ENCODE data around the gene TTYH3. TPM values are rescaled to one million over a fixed set of nuclear protein-coding genes. Genes with fewer than 3 reads are reported as not detected.

Gene TTYH3
- total and polyA plus RNA-seq, 3 donors from 2014 or later = 35.6 to 69.9 (median 59.5) TPM

GRCh38 chr7:2641406-2642393, 9.9 kb downstream of the TTYH3 start:
- TF ChIP-seq, protein P1, sequence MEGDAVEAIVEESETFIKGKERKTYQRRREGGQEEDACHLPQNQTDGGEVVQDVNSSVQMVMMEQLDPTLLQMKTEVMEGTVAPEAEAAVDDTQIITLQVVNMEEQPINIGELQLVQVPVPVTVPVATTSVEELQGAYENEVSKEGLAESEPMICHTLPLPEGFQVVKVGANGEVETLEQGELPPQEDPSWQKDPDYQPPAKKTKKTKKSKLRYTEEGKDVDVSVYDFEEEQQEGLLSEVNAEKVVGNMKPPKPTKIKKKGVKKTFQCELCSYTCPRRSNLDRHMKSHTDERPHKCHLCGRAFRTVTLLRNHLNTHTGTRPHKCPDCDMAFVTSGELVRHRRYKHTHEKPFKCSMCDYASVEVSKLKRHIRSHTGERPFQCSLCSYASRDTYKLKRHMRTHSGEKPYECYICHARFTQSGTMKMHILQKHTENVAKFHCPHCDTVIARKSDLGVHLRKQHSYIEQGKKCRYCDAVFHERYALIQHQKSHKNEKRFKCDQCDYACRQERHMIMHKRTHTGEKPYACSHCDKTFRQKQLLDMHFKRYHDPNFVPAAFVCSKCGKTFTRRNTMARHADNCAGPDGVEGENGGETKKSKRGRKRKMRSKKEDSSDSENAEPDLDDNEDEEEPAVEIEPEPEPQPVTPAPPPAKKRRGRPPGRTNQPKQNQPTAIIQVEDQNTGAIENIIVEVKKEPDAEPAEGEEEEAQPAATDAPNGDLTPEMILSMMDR (IDR thresholded peaks at IDR 0.05) = peak in 1 of 3 experiments; percentile 6
- no peak for TF ChIP-seq POLR2A (IDR thresholded peaks at IDR 0.05)
- WGBS, 2 donors = 32 to 46% methylated on average over 9 to 35 of the region's 39 CpGs
- intact Hi-C loops (cut with DNase I; ENCODE audit: low total_unique reads) = no loop called here
- peaks cover 49% of the 10 kb centered on the region for H3K4me1 ChIP-seq
- H3K27me3 ChIP-seq = no peaks in the 10 kb centered on the region
- DNase-seq = peak; percentile 83
- no peak overlapping the region for H3K4me3 ChIP-seq
- peak overlapping the region; percentile 44 to 72 for H3K27ac ChIP-seq
- H3K9me3 ChIP-seq = no peaks in the 10 kb centered on the region
- H3K36me3 ChIP-seq (ENCODE audit: low read depth, missing control alignments) = no peaks in the 10 kb centered on the region

- Histone ChIP-seq H3K4me1 (peaks cover 30% of the 10 kb centered on the region), H3K9me3 (no peaks in the 10 kb centered on the region), H3K4me3 (no peak overlapping the region), H3K36me3 (ENCODE audit: low read depth, missing control alignments) (no peaks in the 10 kb centered on the region), H3K27me3 (no peaks in the 10 kb centered on the region), H3K27ac (no peak overlapping the region)
- DNase-seq = no peak
- no peak for TF ChIP-seq POLR2A (IDR thresholded peaks at IDR 0.05)
- 86 to 87% methylated on average over 26 to 29 of the region's 29 CpGs for WGBS, 2 donors
- intact Hi-C loops (cut with DNase I; ENCODE audit: low total_unique reads) = no loop called here
Measured at GRCh38 chr7:2643386-2644219, 11.8 kb downstream of the TTYH3 start.

- Histone ChIP-seq H3K36me3 (ENCODE audit: low read depth, missing control alignments) (no peaks in the 10 kb centered on the region), H3K9me3 (no peaks in the 10 kb centered on the region), H3K4me3 (no peak overlapping the region), H3K27ac (no peak overlapping the region), H3K4me1 (peaks cover 24% of the 10 kb centered on the region), H3K27me3 (no peaks in the 10 kb centered on the region)
- DNase-seq = no peak
- 78% methylated on average over 6 of the region's 6 CpGs; no CpG with 5 or more reads in 1 of the 2 donors for WGBS, 2 donors
- TF ChIP-seq, protein P1 (IDR thresholded peaks at IDR 0.05) = no peak
- no peak for TF ChIP-seq POLR2A (IDR thresholded peaks at IDR 0.05)
- intact Hi-C loops (cut with DNase I; ENCODE audit: low total_unique reads) = no loop called here
Measured at GRCh38 chr7:2644220-2644561, 12.4 kb downstream of the TTYH3 start.

DNA sequence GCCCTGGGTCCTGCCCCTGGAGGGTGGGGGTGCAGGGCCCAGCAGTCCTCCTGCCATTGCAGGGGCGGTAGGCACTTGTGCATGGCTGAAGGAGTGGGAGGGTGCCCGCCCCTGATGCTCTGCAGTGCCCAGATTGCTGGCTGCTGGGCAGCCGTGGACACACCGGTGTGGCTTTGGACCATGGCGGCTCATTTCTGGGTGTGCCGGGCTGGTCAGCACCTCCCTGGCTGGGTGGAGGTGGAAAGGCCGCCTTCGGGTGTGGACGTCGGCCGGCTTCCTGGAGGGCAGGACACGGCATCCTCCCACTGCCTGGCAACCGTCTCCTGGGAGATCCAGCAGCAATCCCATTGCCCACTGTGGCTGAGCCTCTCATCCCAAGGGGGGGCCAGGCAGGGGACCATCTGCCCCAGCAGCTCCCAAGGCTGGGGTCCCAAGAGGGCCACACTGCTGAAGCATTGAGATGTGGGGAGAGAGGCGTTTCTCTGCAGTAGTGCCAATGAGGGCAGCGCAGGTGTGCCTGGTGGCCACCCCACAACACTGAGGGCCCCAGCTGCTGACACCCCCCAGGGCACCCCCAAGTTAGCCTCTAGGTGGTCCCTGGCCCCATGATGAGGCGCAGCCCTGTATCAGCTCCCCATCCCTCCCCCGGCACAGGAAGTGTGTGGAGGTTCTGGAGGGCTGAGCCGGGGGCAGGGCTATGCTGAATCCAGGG, 12.9 kb downstream of the TTYH3 start:
- no peak overlapping the region for H3K27ac ChIP-seq
- H3K36me3 ChIP-seq (ENCODE audit: low read depth, missing control alignments) = no peaks in the 10 kb centered on the region
- no peak for DNase-seq
- no peaks in the 10 kb centered on the region for H3K9me3 ChIP-seq
- peaks cover 19% of the 10 kb centered on the region for H3K4me1 ChIP-seq
- TF ChIP-seq POLR2A (IDR thresholded peaks at IDR 0.05) = no peak
- TF ChIP-seq, protein P1 (IDR thresholded peaks at IDR 0.05) = no peak
- 85% methylated on average over 15 of the region's 18 CpGs; no CpG with 5 or more reads in 1 of the 2 donors for WGBS, 2 donors
- no peaks in the 10 kb centered on the region for H3K27me3 ChIP-seq
- no peak overlapping the region for H3K4me3 ChIP-seq
- intact Hi-C loops (cut with DNase I; ENCODE audit: low total_unique reads) = no loop called here
